Anterior cingulate cortex (tissue), 58 donors: ENCODE results near the gene MRPL34.
A peak's percentile ranks its signal among the peaks of the same experiment; 100 is the strongest.

Source experiments
- DNase-seq, 58 donors: peaks; one replicate each; lab custom pipeline; 2025; lab: John Stamatoyannopoulos, UW

The MRPL34 gene

DNA sequence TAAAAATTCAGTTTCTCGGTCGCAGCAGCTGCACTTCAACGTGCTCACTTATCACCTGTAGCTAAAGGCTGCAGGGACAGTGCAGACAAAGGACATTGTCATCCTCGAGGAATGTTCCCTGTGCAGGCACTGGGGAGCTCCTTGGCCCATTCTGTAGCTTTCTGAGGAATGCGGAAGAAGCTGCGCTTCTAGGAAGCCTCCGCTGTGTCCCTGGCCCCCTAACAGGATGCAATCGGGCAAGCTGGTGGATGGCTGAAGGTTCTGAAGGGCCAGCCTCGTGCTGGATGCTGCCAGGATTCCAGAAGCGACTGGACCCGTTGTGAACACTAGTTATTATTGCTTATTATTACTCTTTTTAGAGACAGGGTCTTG lies 20.9 kb downstream of the MRPL34 start:
- no peak for DNase-seq

DNA sequence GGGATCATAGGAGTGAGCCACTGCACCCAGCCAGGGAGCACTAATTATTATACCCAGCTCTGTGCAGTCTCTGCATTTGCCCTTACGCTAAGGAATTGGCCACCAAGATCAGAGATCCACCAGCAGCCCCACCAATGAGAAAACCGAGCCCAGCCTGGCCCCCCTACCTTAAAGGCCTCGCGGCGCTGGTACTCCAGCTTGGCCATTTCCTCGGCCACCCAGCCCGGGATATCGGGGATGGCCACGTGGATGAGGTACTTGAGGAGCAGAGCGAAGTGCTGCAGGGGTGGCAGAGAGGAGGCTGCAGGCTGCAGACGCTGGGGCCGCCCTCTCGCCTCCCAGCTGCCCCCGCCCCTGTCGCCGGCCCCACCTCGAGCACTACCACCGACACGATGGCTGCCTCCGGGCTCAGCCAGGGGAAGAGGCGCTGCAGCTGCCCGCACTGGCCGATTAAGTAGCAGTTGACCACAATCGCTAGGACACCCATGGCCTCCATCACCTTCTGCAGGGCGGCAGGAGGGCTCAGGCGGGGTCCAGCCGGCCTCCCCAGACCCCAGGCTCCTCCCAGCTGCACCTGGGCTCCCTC lies 21.5 kb downstream of the MRPL34 start:
- no peak for DNase-seq

DNA sequence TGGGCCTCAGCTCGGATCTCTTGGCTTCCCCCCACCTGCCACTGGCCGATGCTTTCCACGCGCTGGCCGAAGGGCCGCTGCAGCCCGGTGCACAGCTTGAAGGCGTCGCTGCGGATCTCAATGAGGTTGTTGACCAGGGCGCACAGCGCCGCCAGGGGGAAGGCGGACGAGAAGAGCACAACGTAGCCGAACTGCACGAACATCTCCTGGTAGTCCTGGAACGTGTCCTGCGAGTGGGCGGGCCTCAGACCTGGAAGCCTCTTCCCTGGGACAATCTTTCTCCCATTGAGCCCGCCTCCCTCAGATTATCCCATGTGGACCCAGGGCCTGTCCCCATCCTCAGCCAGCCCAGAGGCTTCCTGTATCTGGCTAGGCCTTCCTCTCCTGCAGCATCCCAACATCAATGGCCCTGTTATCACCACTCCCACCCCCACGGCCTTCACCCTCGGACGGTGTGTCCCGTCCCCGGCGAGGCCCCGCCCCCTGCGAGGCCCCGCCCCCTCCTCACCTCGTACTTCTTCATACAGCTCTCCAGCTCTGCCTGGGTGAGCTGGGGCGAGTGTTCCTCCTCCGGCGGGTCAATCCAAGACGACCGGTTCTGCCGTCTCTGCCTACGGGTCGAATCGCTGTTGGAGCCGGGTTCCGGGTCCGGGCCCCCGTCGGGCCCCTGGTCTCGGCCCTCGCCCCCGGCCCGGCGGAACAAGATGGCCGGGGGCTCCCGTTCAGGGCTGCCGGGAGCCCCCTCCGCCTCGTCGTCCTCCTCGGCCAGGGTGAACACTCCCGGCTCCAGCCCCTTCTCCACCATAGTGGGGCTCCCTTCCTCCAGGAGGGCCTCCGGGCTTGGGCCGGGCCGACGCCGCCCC lies 22.2 kb downstream of the MRPL34 start:
- no peak for DNase-seq

DNA sequence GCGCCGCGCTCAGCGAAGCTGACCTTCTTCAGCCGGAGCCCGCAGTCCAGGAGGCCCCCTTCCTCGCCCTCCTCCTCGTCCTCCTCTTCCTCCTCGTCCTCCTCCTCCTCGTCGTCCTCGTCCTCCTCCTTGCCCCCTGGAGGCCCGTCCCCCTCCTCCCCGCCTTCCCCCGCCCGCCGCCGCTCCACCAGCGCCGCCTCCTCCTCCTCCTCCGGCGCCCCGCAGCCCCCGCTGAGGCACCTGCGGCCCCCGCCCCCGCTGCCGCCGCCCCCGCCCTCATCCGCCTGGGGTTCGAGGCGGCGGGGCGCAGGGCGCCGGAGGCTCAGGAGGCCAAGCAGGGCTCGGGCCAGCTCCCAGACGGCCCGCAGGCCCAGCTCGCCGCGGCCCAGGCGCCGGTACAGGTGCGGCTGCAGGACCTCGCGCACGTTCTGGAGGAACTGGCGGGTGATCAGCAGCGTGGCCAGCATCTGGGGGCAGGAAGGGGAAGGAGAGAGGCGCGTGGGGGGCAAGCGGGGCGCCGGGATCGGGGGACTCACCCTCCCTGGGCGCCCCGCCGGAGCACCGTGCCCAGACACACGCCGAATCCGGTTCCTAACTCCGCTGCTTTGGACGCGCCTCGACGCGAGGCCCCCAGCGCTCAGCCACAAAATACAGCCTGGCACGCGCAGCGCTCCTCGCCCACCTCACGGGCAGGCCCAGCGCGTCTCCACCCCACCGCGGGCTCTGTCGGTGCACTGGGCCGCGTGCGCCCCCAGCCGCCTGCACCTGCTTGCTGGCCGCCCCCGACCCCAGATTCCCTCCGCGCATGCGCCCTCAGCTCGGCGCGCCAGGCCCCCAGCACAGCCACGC lies 23.1 kb downstream of the MRPL34 start:
- DNase-seq: no peak

GRCh38 chr19:17329366-17330261 lies 23.9 kb downstream of the MRPL34 start:
- no peak for DNase-seq

DNA sequence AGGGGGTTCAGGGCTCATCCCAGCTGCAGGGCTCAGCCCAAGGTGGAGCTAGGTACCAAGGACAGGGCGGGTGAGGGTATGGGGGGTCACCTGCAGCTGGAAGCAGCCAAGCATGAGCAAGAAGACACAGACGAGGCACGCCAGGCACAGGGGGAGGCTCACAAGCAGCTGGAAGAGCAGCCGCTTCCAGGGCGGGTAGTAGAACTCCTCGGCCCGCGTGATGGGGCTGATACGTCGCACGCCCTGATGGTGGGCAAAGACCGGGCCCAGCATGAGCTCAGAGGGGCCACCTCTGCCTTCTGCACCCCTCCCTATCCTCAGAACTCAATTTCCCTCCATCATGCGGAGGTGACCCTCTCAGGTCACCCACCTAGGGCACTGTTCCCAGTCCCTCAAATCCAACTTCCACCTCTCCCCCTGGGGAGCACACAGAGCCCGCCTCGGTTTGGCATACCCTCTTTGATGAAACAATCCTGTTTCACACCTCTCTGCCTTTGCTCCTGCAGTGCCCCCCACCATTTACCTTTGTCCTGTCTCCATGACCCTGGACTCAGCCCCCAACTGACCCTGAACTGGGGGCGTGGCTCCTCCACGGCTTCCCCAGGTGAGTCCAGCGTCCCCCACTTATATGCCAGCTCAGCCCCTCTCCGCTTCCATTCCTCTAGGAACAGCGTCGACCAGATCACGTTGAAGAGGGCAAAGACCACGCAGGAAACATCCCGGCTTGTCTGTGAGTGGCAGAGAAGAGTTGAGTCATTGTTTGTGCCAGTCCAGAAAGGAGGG lies 24.8 kb downstream of the MRPL34 start:
- no peak for DNase-seq

DNA sequence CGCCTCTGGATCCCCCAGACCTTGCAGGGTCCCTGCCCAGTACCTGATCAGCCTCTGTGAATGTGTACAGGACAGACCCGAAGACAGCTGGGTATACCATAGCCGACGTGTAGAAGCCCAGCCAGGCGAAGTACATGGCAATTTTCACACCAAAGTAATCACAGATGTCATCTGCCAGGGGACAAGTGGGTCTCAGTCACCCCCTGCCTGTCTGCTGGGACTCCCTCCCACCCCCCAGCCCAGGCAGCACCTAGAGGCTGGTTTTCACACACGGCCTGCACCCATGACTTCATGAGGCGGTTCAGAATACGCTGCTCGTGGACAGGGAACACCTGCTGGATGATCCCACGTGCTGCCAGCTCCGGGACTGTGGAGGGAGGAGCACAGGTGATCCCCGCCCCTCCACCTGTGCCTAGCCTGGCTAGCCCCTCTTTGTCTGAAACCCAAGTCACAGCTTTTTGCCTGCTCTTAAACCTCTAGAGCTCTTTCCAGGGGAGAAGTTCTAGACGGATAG lies 25.4 kb downstream of the MRPL34 start:
- DNase-seq: no peak

GRCh38 chr19:17332360-17332676 lies 26.6 kb downstream of the MRPL34 start:
- DNase-seq: no peak

DNA sequence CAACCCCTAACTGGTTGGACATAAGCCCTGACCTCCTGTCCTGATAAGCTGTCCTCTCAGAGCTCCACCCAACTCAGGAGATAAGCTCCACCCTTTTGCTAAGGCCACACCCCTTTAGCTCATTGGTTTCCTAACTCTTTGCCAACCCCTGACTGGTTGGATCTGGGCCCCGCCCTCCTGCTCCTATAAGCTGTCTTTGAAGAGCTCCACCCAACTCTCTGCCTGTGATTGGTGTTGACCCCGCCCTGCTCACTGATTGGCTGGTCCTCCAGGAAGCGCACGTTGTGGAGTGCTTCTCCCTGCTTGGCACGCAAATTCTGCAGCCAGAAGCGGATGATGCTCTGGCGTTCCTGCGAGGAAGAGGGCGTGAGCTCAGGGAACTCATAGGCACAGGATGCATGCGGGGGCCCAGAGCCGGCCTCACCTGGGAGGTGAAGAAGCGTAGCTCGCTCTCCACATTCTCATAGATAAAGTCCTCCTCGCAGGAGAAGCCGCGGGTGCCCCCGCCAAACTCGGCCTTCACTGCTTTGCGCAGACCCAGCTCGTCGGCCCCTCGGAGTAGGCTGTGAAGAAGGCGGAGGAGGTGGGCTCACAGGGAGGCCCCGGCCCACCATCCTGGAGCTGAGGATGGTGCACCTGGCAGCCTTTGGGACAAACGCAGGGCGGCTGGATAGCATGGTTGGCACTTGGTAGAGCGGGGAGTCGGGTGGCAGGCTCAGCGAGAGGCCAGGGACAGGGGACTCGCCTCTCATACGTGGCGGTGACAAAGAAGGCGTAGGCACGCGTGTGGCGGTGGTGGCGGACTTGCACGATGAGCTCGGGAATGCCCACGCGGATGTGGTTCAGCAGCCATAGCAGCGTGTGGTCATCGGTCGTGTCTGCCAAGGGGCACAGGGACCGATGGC lies 27.3 kb downstream of the MRPL34 start:
- peak in 30 of 58 donors; percentile 11 to 69 (median 42) for DNase-seq

DNA sequence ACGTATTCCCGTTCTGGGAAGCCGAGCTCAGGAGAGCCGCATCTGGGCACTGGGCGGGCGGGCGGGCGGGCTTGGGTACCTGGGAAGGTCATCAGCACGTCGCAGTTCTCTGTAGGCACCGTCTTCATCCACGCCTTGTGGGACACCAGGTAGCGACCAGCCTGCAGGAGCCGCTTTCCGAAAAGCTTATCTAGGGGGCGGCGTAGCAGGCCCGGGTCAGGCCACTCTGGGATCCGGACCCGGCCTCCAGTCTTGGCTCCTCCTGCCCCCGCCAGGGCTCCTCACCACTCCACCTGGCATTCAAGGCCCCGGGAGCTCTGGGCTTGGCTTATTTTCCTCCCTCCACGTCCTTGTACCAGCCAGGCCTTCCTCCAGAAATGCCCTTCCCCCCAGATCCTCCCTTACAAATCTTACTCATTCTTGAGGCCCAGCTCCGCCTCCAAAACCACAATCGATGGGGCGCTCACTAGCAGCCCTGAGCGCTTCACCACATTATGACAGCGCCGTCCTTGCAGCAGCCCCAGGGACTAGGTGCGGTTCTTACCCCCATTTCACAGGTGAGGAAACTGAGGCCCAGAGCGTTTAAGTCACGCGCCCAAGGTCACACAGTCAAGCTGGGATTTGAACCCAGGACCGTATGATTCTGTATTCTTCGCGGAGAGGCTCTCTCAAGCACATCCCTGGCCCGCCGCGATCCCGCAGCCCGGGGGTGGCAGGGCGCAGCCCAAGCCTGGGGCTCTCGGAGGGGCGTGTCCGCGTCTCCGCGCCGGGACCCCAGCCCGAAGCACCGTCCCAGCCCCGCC lies 28.1 kb downstream of the MRPL34 start:
- DNase-seq: peak in 18 of 58 donors; percentile 14 to 49 (median 30)

GRCh38 chr19:17334414-17335409 lies 29.0 kb downstream of the MRPL34 start, which contains the start of gene ANO8:
Gene ANO8, minus strand, starts transcription at chr19:17334855. Its CDS starts 185 bp downstream, at chr19:17334670.
- peak; percentile 68 to 98 (median 92) for DNase-seq

DNA sequence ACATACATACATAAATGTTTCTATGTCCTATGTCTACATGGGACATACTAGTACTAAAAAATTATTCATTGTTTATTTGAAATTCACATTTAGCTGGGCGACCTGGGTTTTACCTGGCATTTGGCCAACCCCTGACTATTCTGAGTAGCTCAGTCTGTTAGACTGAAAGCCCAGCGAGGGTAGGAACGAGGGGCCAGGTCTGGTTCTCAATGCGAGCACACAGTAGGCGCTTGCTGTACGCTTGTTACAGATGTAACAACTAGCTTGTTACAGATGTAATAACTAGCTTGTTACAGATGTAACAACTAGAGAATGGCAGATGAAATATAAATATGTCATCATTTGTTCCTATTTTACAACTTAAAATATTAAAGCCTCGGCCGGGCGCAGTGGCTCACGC lies 29.9 kb downstream of the MRPL34 start:
- DNase-seq: no peak

DNA sequence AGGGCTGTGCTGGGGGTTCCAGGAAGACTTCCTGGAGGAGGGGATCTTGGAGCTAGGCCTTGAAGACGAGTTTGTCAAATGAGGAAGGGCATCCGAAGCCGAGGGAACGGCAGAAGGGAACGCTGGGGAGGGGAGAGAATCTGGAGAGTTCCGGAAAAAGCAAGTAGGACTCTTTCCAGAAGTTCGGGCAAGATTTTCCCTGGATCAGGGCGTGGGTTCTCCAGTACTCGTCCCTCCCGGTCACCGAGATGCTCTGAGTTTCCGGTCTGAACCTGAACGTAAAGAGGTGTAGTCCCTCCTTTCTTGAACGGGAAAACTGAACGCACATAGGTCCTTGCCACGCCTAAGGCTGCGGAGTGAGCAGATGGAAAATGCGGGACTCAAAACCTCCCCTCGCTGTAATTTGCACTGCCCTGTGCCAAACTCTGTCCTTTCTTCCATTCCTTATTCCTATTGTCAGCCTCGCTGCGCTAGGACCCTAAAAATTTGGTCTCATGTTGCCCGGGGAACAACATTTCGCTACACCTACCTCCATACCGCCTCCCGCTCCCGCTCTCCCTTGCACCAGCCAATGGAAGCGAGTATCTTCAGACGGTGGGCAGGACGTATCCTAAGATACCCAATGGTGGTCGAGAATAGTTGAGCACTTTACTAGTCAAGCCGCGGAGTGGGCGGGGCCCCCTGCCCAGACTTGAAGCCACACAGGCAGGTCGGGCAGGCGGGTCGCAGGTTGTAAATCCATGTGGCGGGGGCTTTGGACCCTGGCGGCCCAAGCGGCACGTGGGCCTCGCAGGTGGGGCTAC lies 31.4 kb downstream of the MRPL34 start, which contains the start of gene GTPBP3:
Gene GTPBP3, plus strand, starts transcription at position 682 of the 803 bp plus-strand sequence. Its CDS starts 59 bp downstream, at position 741.
- peak; percentile 68 to 99 (median 94) for DNase-seq

- DNase-seq: no peak
Observed at GRCh38 chr19:17337675-17338432, 32.2 kb downstream of the MRPL34 start.
